Peyer's patch (tissue), 4 donors: Measurements from ENCODE around the gene RPS15.
"Not testable (repeated sequence)": the region's sequence is repeated elsewhere in the genome, so short reads cannot be mapped to it uniquely, and the experiment has no call there.

Source experiments
- CTCF ChIP-seq, 6 experiments: fragments of 450-650 bp in 4 of 6; fragments of 200-600 bp in 2 of 6; sonication (generic) in 1 of 6; IDR thresholded peaks; one replicate each; pipeline ENCODE4 v1.5.1; 2017 to 2019; ENCODE audit warnings: antibody characterized with exemption in 6 of 6, mild to moderate bottlenecking in 3 of 6, moderate library complexity in 1 of 6
- POLR2A ChIP-seq, 2 donors: fragments of 450-650 bp; IDR thresholded peaks; one replicate each; pipeline ENCODE4 v1.5.1; 2017; ENCODE audit warnings: antibody characterized with exemption in 2 of 2, mild to moderate bottlenecking in 2 of 2, moderate library complexity in 2 of 2

- TF ChIP-seq CTCF, POLR2A (IDR thresholded peaks at IDR 0.05): not testable (repeated sequence)
Observed at GRCh38 chr19:1420085-1420484, 18.1 kb upstream of the RPS15 start.
